ENCODE data around the gene EPHA7. TPM values are rescaled to one million over a fixed set of nuclear protein-coding genes. Genes with fewer than 3 reads are reported as not detected.

Gene EPHA7
- total RNA-seq, 1 donor from 2014 or later = not detected

- Mint-ChIP-seq H3K36me3 (ENCODE audit: low read depth) (no peaks in the 10 kb centered on the region), H3K4me3 (ENCODE audit: low read depth) (peak overlapping the region; percentile 58), H3K9me3 (no peaks in the 10 kb centered on the region), H3K27ac (no peak overlapping the region), H3K27me3 (ENCODE audit: low read depth) (peaks cover 57% of the 10 kb centered on the region), H3K4me1 (ENCODE audit: low read depth) (peaks cover 17% of the 10 kb centered on the region)
- intact Hi-C loops (cut with micrococcal nuclease) = no loop called here
- DNase-seq (ENCODE audit: low spot score) = no peak
Measured at GRCh38 chr6:93417421-93418013, 1.8 kb downstream of the EPHA7 start.

GRCh38 chr6:93416571-93417420 is 2.6 kb downstream of the EPHA7 start:
- H3K4me1 Mint-ChIP-seq (ENCODE audit: low read depth) = peaks cover 17% of the 10 kb centered on the region
- H3K9me3 Mint-ChIP-seq = no peaks in the 10 kb centered on the region
- no peaks in the 10 kb centered on the region for H3K36me3 Mint-ChIP-seq (ENCODE audit: low read depth)
- no peak for DNase-seq (ENCODE audit: low spot score)
- H3K27me3 Mint-ChIP-seq (ENCODE audit: low read depth) = peaks cover 52% of the 10 kb centered on the region
- H3K27ac Mint-ChIP-seq = no peak overlapping the region
- intact Hi-C loops (cut with micrococcal nuclease) = no loop called here
- peak overlapping the region; percentile 58 for H3K4me3 Mint-ChIP-seq (ENCODE audit: low read depth)

DNA sequence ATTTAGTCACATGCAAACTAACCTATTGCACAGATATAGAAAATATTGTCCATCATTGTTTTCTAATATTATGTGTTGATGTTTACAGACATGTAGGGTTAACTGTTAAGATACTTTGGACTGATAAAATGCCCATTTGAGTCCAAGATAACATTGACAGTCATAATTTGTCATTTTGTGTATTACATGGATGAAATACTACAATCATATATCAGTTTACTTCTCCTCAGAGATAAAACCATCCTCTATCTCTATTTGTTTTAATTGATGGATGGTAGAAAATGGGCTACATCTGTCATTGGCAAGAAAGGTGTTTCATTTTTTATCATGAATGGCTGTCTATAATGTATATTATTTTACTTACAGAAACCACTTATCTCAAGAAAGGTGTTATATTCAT is 6.2 kb downstream of the EPHA7 start:
- intact Hi-C loops (cut with micrococcal nuclease) = no loop called here
- Mint-ChIP-seq H3K4me3 (ENCODE audit: low read depth) (no peak overlapping the region), H3K9me3 (no peaks in the 10 kb centered on the region), H3K27me3 (ENCODE audit: low read depth) (peaks cover 25% of the 10 kb centered on the region), H3K27ac (no peak overlapping the region), H3K36me3 (ENCODE audit: low read depth) (no peaks in the 10 kb centered on the region), H3K4me1 (ENCODE audit: low read depth) (peaks cover 7% of the 10 kb centered on the region)
- no peak for DNase-seq (ENCODE audit: low spot score)

GRCh38 chr6:93412452-93412851 is 6.9 kb downstream of the EPHA7 start:
- H3K36me3 Mint-ChIP-seq (ENCODE audit: low read depth) = no peaks in the 10 kb centered on the region
- H3K4me1 Mint-ChIP-seq (ENCODE audit: low read depth) = peaks cover 4% of the 10 kb centered on the region
- H3K27ac Mint-ChIP-seq = no peak overlapping the region
- no peaks in the 10 kb centered on the region for H3K9me3 Mint-ChIP-seq
- DNase-seq (ENCODE audit: low spot score) = no peak
- peaks cover 17% of the 10 kb centered on the region for H3K27me3 Mint-ChIP-seq (ENCODE audit: low read depth)
- no peak overlapping the region for H3K4me3 Mint-ChIP-seq (ENCODE audit: low read depth)
- intact Hi-C loops (cut with micrococcal nuclease) = no loop called here

GRCh38 chr6:93407186-93407585 is 12.2 kb downstream of the EPHA7 start:
- no peaks in the 10 kb centered on the region for H3K27me3 Mint-ChIP-seq (ENCODE audit: low read depth)
- no peaks in the 10 kb centered on the region for H3K36me3 Mint-ChIP-seq (ENCODE audit: low read depth)
- no peak overlapping the region for H3K4me3 Mint-ChIP-seq (ENCODE audit: low read depth)
- no peak for DNase-seq (ENCODE audit: low spot score)
- no peaks in the 10 kb centered on the region for H3K9me3 Mint-ChIP-seq
- H3K27ac Mint-ChIP-seq = no peak overlapping the region
- intact Hi-C loops (cut with micrococcal nuclease) = no loop called here
- no peaks in the 10 kb centered on the region for H3K4me1 Mint-ChIP-seq (ENCODE audit: low read depth)

- intact Hi-C loops (cut with micrococcal nuclease) = no loop called here
- Mint-ChIP-seq H3K4me1 (ENCODE audit: low read depth) (no peaks in the 10 kb centered on the region), H3K27me3 (ENCODE audit: low read depth) (no peaks in the 10 kb centered on the region), H3K36me3 (ENCODE audit: low read depth) (no peaks in the 10 kb centered on the region), H3K4me3 (ENCODE audit: low read depth) (no peak overlapping the region), H3K9me3 (no peaks in the 10 kb centered on the region), H3K27ac (no peak overlapping the region)
- DNase-seq (ENCODE audit: low spot score) = no peak
Measured at GRCh38 chr6:93403390-93403789, 16.0 kb downstream of the EPHA7 start.

- Mint-ChIP-seq H3K27ac (no peak overlapping the region), H3K27me3 (ENCODE audit: low read depth) (no peaks in the 10 kb centered on the region), H3K4me1 (ENCODE audit: low read depth) (no peaks in the 10 kb centered on the region), H3K4me3 (ENCODE audit: low read depth) (no peak overlapping the region), H3K9me3 (no peaks in the 10 kb centered on the region), H3K36me3 (ENCODE audit: low read depth) (no peaks in the 10 kb centered on the region)
- intact Hi-C loops (cut with micrococcal nuclease) = no loop called here
- no peak for DNase-seq (ENCODE audit: low spot score)
Measured at GRCh38 chr6:93398723-93399122, 20.6 kb downstream of the EPHA7 start.

- H3K4me3 Mint-ChIP-seq (ENCODE audit: low read depth) = no peak overlapping the region
- no peak overlapping the region for H3K27ac Mint-ChIP-seq
- H3K36me3 Mint-ChIP-seq (ENCODE audit: low read depth) = no peaks in the 10 kb centered on the region
- H3K27me3 Mint-ChIP-seq (ENCODE audit: low read depth) = no peaks in the 10 kb centered on the region
- no peaks in the 10 kb centered on the region for H3K9me3 Mint-ChIP-seq
- no peaks in the 10 kb centered on the region for H3K4me1 Mint-ChIP-seq (ENCODE audit: low read depth)
- intact Hi-C loops (cut with micrococcal nuclease) = no loop called here
- DNase-seq (ENCODE audit: low spot score) = no peak
Measured at GRCh38 chr6:93394471-93394870, 24.9 kb downstream of the EPHA7 start.

GRCh38 chr6:93393554-93394074 is 25.7 kb downstream of the EPHA7 start:
- intact Hi-C loops (cut with micrococcal nuclease) = no loop called here
- no peak overlapping the region for H3K27ac Mint-ChIP-seq
- no peaks in the 10 kb centered on the region for H3K4me1 Mint-ChIP-seq (ENCODE audit: low read depth)
- no peak for DNase-seq (ENCODE audit: low spot score)
- no peaks in the 10 kb centered on the region for H3K9me3 Mint-ChIP-seq
- H3K4me3 Mint-ChIP-seq (ENCODE audit: low read depth) = no peak overlapping the region
- H3K36me3 Mint-ChIP-seq (ENCODE audit: low read depth) = no peaks in the 10 kb centered on the region
- H3K27me3 Mint-ChIP-seq (ENCODE audit: low read depth) = no peaks in the 10 kb centered on the region

DNA sequence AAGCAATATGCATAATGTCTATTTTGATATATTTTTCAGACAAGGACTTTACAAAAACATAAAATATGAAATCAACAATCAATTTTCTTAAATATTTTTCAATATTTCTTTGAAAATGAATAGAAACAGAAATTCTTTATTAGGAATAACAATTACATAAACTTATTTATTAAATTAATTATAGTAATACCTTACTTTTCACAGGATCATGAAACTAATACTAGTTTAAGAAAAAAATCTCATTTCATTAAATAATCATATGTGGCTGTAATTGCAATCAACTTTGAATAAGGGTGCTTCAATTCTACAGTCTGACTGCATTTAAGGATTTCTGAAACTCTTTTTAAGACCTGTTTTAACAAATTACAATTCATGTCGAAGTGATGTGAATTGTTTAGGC is 26.6 kb downstream of the EPHA7 start:
- Mint-ChIP-seq H3K27ac (no peak overlapping the region), H3K4me1 (ENCODE audit: low read depth) (no peaks in the 10 kb centered on the region), H3K4me3 (ENCODE audit: low read depth) (no peak overlapping the region), H3K9me3 (peaks cover under 1% of the 10 kb centered on the region), H3K36me3 (ENCODE audit: low read depth) (no peaks in the 10 kb centered on the region), H3K27me3 (ENCODE audit: low read depth) (no peaks in the 10 kb centered on the region)
- DNase-seq (ENCODE audit: low spot score) = no peak
- intact Hi-C loops (cut with micrococcal nuclease) = no loop called here

GRCh38 chr6:93391965-93392364 is 27.4 kb downstream of the EPHA7 start:
- Mint-ChIP-seq H3K36me3 (ENCODE audit: low read depth) (no peaks in the 10 kb centered on the region), H3K27ac (no peak overlapping the region), H3K4me3 (ENCODE audit: low read depth) (no peak overlapping the region), H3K27me3 (ENCODE audit: low read depth) (no peaks in the 10 kb centered on the region), H3K9me3 (peaks cover 9% of the 10 kb centered on the region), H3K4me1 (ENCODE audit: low read depth) (no peaks in the 10 kb centered on the region)
- no peak for DNase-seq (ENCODE audit: low spot score)
- intact Hi-C loops (cut with micrococcal nuclease) = no loop called here

GRCh38 chr6:93389192-93389591 is 30.2 kb downstream of the EPHA7 start:
- Mint-ChIP-seq H3K36me3 (ENCODE audit: low read depth) (no peaks in the 10 kb centered on the region), H3K4me3 (ENCODE audit: low read depth) (no peak overlapping the region), H3K27me3 (ENCODE audit: low read depth) (no peaks in the 10 kb centered on the region), H3K27ac (no peak overlapping the region), H3K9me3 (peaks cover 10% of the 10 kb centered on the region), H3K4me1 (ENCODE audit: low read depth) (no peaks in the 10 kb centered on the region)
- intact Hi-C loops (cut with micrococcal nuclease) = no loop called here
- DNase-seq (ENCODE audit: low spot score) = no peak

DNA sequence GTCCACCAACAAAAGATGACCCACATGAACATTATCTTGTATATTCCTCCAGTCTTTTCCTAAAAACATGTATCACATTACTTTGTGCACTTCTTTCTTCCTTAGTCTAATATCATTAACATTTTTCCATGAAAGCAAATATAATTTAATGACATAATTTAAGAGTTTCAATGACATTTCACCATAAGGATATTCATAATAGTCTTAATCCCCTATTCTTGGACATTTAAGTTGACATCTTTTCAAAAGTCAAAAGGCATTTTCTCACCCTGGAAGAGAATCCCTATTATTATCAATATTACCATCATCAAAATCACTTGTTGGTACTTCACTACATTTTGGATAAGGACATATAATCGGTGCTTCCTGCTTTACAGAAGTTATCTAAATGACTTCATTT is 31.3 kb downstream of the EPHA7 start:
- intact Hi-C loops (cut with micrococcal nuclease) = no loop called here
- H3K27ac Mint-ChIP-seq = no peak overlapping the region
- no peaks in the 10 kb centered on the region for H3K4me1 Mint-ChIP-seq (ENCODE audit: low read depth)
- H3K27me3 Mint-ChIP-seq (ENCODE audit: low read depth) = no peaks in the 10 kb centered on the region
- no peak for DNase-seq (ENCODE audit: low spot score)
- no peaks in the 10 kb centered on the region for H3K36me3 Mint-ChIP-seq (ENCODE audit: low read depth)
- H3K9me3 Mint-ChIP-seq = peaks cover 10% of the 10 kb centered on the region
- H3K4me3 Mint-ChIP-seq (ENCODE audit: low read depth) = no peak overlapping the region
